ENCODE measurements around the gene CASS4. TPM values are rescaled to one million over a fixed set of nuclear protein-coding genes. Genes with fewer than 3 reads are reported as not detected.
"Not testable (repeated sequence)": the region's sequence is repeated elsewhere in the genome, so short reads cannot be mapped to it uniquely, and the experiment has no call there.

Gene CASS4
- total RNA-seq, 1 donor from 2014 or later: 40.2 TPM

GRCh38 chr20:56386219-56386618 lies 25.8 kb upstream of the CASS4 start:
- Histone ChIP-seq H3K27me3 (no peaks in the 10 kb centered on the region), H3K4me3 (no peak overlapping the region), H3K36me3 (no peaks in the 10 kb centered on the region), H3K4me1 (peaks cover 3% of the 10 kb centered on the region), H3K9me3 (no peaks in the 10 kb centered on the region), H3K27ac (no peak overlapping the region)
- DNase-seq: no peak
- no peak for TF ChIP-seq CTCF (IDR thresholded peaks at IDR 0.05)
- no peak for ATAC-seq
- intact Hi-C loops (cut with DNase I): no loop called here

DNA sequence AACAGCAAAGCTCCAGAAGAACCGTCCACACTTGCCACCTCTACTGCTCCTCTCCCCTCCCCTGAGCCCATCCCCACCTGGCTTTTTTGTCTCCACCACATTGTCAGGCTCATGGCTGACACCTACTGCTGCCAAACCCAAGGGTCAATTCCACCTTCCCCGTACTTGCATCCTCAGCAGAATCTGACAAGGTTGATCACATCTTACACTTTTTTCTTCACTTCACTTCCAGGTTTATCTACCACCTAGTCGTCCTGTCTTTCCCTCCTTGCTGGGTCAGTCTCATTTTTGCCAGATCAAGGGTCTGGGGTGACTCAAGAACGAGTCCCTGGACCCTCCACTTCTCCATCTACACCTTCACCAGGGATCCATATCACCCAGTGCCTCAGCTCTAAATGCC lies 23.2 kb upstream of the CASS4 start:
- peaks cover 14% of the 10 kb centered on the region for H3K4me1 ChIP-seq
- TF ChIP-seq CTCF (IDR thresholded peaks at IDR 0.05): no peak
- no peak for ATAC-seq
- DNase-seq: no peak
- no peak overlapping the region for H3K27ac ChIP-seq
- no peak overlapping the region for H3K4me3 ChIP-seq
- intact Hi-C loops (cut with DNase I): no loop called here
- H3K36me3 ChIP-seq: no peaks in the 10 kb centered on the region
- no peaks in the 10 kb centered on the region for H3K27me3 ChIP-seq
- no peaks in the 10 kb centered on the region for H3K9me3 ChIP-seq

DNA sequence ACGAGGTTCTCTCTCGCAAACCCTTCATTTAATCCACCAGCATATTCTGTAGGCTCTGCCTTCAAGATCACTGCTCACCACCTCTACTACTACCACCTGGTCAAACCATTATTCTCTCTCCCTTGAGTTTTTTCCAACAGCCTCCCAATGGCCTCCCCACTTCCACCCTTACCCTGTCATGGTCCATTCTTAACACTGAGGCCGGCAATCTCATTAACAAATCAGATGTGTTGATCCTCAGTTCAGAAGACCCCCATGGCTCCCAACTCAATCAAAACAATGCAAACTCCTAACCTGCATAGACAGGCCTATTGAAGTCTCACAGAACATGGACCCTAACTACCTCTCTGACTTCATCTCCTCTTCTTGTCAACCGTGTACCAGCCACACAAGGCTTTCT lies 22.3 kb upstream of the CASS4 start:
- Histone ChIP-seq H3K4me3 (no peak overlapping the region), H3K36me3 (no peaks in the 10 kb centered on the region), H3K27ac (no peak overlapping the region), H3K4me1 (peaks cover 18% of the 10 kb centered on the region), H3K9me3 (no peaks in the 10 kb centered on the region), H3K27me3 (no peaks in the 10 kb centered on the region)
- no peak for TF ChIP-seq CTCF (IDR thresholded peaks at IDR 0.05)
- ATAC-seq: no peak
- intact Hi-C loops (cut with DNase I): no loop called here
- no peak for DNase-seq

DNA sequence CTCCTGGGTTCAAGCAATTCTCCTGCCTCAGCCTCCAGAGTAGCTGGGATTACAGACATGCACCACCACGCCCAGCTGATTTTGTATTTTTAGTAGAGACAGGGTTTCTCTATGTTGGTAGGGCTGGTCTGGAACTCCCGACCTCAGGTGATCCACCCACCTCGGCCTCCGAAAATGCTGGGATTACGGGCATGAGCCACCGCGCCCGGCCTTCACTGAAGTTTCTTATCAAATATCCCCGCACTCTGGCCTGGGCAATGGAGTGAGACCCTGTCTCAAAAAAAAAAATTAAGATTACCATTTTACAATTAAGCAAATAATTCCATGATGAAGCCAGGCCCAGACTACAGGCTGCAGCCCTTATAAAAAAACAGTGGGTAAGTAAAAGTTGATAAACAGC lies 21.7 kb upstream of the CASS4 start:
- ATAC-seq; H3K27me3 ChIP-seq; H3K36me3 ChIP-seq; DNase-seq; intact Hi-C loops (cut with DNase I); H3K4me3 ChIP-seq; H3K27ac ChIP-seq; H3K9me3 ChIP-seq: not testable (repeated sequence)
- H3K4me1 ChIP-seq: peaks cover 18% of the 10 kb centered on the region

DNA sequence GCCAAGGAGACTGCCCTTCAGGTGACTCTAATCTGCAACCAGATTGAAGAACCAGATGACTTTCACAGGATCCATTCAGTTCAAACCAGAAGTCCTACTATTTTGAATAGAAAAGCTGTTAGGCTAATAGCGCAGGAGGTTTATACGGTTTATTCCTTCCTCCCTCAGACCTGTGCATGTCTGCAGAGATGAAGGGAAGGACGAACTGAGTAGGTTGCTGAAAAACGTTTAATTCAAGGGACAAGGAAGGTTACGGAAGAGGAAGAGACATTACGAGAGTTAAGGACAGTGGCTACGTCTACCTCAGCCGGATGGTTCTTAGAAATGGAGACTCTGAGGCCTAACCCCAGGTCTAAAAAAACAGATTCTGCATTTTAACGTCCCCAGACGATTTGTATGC lies 21.0 kb upstream of the CASS4 start:
- ATAC-seq (no peak), DNase-seq (no peak)
- TF ChIP-seq CTCF (IDR thresholded peaks at IDR 0.05): no peak
- intact Hi-C loops (cut with DNase I): no loop called here
- H3K4me3 ChIP-seq: peak overlapping the region; percentile 58
- H3K4me1 ChIP-seq: peaks cover 18% of the 10 kb centered on the region
- H3K27me3 ChIP-seq: no peaks in the 10 kb centered on the region
- no peaks in the 10 kb centered on the region for H3K9me3 ChIP-seq
- H3K36me3 ChIP-seq: peaks cover 8% of the 10 kb centered on the region
- no peak overlapping the region for H3K27ac ChIP-seq

DNA sequence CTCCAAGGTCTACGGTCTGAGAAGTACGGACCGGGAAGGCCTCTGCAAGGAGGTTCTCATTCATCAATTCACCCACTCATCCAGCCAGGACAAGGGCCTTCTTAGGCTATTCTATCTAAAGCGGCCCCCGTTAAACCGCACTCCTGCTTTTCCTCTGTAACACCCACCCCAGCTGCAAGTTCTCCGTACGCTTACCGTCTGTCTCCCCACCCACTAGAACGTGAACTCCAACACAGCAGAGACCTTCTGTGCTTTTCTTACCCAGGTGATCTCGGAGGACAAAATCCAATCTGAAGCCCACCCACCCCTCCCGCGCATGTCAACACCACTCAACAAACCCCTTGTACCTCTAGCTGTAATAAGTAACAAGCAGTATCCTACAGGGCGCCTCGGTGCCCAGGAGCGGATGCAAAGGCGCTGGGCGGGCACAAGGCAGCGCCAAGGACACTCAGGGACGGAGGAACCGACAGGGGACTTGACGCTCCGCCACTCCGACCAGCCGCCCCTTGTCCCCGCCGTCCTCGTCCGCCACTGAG lies 20.4 kb upstream of the CASS4 start:
- peak overlapping the region; percentile 81 for H3K27ac ChIP-seq
- H3K9me3 ChIP-seq: no peaks in the 10 kb centered on the region
- peak; percentile 36 for ATAC-seq
- no peak for DNase-seq
- peaks cover 15% of the 10 kb centered on the region for H3K36me3 ChIP-seq
- intact Hi-C loops (cut with DNase I): no loop called here
- TF ChIP-seq CTCF (IDR thresholded peaks at IDR 0.05): no peak
- H3K4me1 ChIP-seq: peaks cover 18% of the 10 kb centered on the region
- peak overlapping the region; percentile 58 for H3K4me3 ChIP-seq
- no peaks in the 10 kb centered on the region for H3K27me3 ChIP-seq
